Panc1 (cell line): ENCODE data around the gene NCAM2. TPM values are rescaled to one million over a fixed set of nuclear protein-coding genes. Genes with fewer than 3 reads are reported as not detected.

ENCODE experiments used
- ATAC-seq: fragments of 200-7000 bp; cut with Tn5 transposase; 2 replicates; pipeline ENCODE4 v1.9.1; 2020; ENCODE audit warnings: mild to moderate bottlenecking, moderate library complexity
- BruUV-seq: library from RNA; stranded (reverse); fragments of 400-500 nt; replicated peaks from 2 replicates; lab custom pipeline; 2021; lab: Mats Ljungman, UMichigan
- CTCF ChIA-PET: fragments of 300-600 bp; sonication (Branson Sonifier 250); formaldehyde crosslinking; loops from one replicate; lab custom pipeline; 2022; ENCODE audit warnings: antibody characterized with exemption; lab: Charles Lee
- POLR2A ChIA-PET: fragments of 300-600 bp; sonication (Branson Sonifier 250); formaldehyde crosslinking; loops from one replicate; lab custom pipeline; 2022; ENCODE audit warnings: antibody characterized with exemption; lab: Charles Lee
- DNase-seq: peaks from one replicate; pipeline ENCODE4 v3.0.0-alpha.2; 2010; ENCODE audit warnings: low read depth, low spot score
- H3K27ac ChIP-seq: 2 replicates; pipeline ENCODE4 v1.5.1; 2011; ENCODE audit warnings: mild to moderate bottlenecking, low read length, inconsistent platforms
- H3K27me3 ChIP-seq: fragments of 200-500 bp; sonication (Bioruptor generic); 2 replicates; pipeline ENCODE4 v1.6.0; 2014; ENCODE audit warnings: low read length, inconsistent platforms; ENCODE audit not compliant: control insufficient read depth, insufficient read depth
- H3K36me3 ChIP-seq: fragments of 200-500 bp; sonication (Bioruptor generic); 2 replicates; pipeline ENCODE4 v1.5.1; 2014; ENCODE audit warnings: inconsistent platforms, mild to moderate bottlenecking, low read length, moderate library complexity; ENCODE audit not compliant: control insufficient read depth, insufficient read depth
- H3K4me1 ChIP-seq: 2 replicates; pipeline ENCODE4 v1.5.1; 2011; ENCODE audit warnings: inconsistent platforms, mild to moderate bottlenecking, low read length, moderate library complexity; ENCODE audit not compliant: control insufficient read depth, insufficient read depth
- H3K4me3 ChIP-seq, 2 experiments: 2 replicates each; pipeline ENCODE4 v1.5.1; 2011 to 2012; ENCODE audit warnings: low read depth in 2 of 2, low read length in 2 of 2, mild to moderate bottlenecking in 2 of 2, inconsistent platforms in 1 of 2, moderate library complexity in 1 of 2
- H3K9me3 ChIP-seq: fragments of 200-500 bp; sonication (Bioruptor generic); 2 replicates; pipeline ENCODE4 v1.5.1; 2014; ENCODE audit warnings: low read depth, mild to moderate bottlenecking, inconsistent platforms, low read length, moderate library complexity; ENCODE audit not compliant: control insufficient read depth, insufficient read depth
- CTCF ChIP-seq: fragments of 450-650 bp; IDR thresholded peaks from 2 replicates; pipeline ENCODE4 v1.5.1; 2017; ENCODE audit warnings: mild to moderate bottlenecking
- POLR2AphosphoS5 ChIP-seq: IDR thresholded peaks from 2 replicates; pipeline ENCODE4 v1.6.1; 2012; ENCODE audit warnings: mild to moderate bottlenecking, low read depth, low read length, moderate library complexity
- SIN3A ChIP-seq: IDR thresholded peaks from 2 replicates; pipeline ENCODE4 v1.6.1; 2012; ENCODE audit warnings: low read depth, mild to moderate bottlenecking, low read length, moderate library complexity, borderline replicate concordance; ENCODE audit not compliant: insufficient read depth
- TCF7L2 ChIP-seq: IDR thresholded peaks from 2 replicates; pipeline ENCODE4 v1.6.1; 2011; ENCODE audit warnings: mild to moderate bottlenecking, low read depth, low read length, inconsistent platforms
- in situ Hi-C: cut with HindIII; loops from 2 replicates; pipeline ENCODE4 v1.10.0; 2016; ENCODE audit warnings: low sequenced_read_pairs, low pct_unique_long_range_greater_than_20kb
- intact Hi-C: fragments of 100-400 bp; cut with micrococcal nuclease; formaldehyde crosslinking; loops from one replicate; pipeline ENCODE4 v1.10.0; 2022; ENCODE audit not compliant: unreplicated experiment
- total RNA-seq: library from RNA; stranded (reverse); gene quantifications from one replicate; pipeline ENCODE4 v1.2.1, GENCODE V29; 2021; ENCODE audit not compliant: unreplicated experiment
- TF ChIP-seq, protein P1 (sequence below), 2 experiments: IDR thresholded peaks; 2 replicates each; pipeline ENCODE4 v1.6.1; 2011 to 2012; ENCODE audit warnings: low read depth in 2 of 2, control low read depth in 1 of 2, low read length in 1 of 2, mild to moderate bottlenecking in 1 of 2, moderate library complexity in 1 of 2; ENCODE audit not compliant: insufficient read depth in 1 of 2

NCAM2 gene
- total RNA-seq, 1 experiment from 2014 or later: 2.2 TPM

DNA sequence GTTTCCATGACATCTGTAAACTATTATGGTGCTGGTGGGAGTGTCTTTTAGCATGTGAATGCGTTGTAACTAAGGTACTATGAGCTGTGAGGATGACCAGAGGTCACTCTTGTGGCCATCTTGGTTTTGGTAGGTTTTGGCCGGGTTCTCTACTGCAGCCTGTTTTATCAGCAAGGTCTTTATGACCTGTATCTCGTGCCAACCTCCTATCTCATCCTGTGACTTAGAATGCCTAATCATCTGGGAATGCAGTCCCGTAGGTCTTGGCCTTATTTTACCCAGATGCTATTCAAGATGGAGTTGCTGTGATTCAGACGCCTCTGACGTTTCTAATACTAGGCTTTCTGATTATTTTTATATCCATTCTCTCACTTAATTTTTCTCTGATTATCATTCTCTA, 9.4 kb downstream of the NCAM2 start:
- no peak for DNase-seq
- no peaks in the 10 kb centered on the region for H3K9me3 ChIP-seq
- BruUV-seq: no TSS peak
- H3K4me3 ChIP-seq: no peak overlapping the region
- H3K27me3 ChIP-seq: no peaks in the 10 kb centered on the region
- no peak overlapping the region for H3K27ac ChIP-seq
- no peaks in the 10 kb centered on the region for H3K4me1 ChIP-seq
- TF ChIP-seq CTCF (no peak), POLR2AphosphoS5 (no peak), TCF7L2 (no peak), SIN3A (no peak)
- TF ChIP-seq, protein P1, sequence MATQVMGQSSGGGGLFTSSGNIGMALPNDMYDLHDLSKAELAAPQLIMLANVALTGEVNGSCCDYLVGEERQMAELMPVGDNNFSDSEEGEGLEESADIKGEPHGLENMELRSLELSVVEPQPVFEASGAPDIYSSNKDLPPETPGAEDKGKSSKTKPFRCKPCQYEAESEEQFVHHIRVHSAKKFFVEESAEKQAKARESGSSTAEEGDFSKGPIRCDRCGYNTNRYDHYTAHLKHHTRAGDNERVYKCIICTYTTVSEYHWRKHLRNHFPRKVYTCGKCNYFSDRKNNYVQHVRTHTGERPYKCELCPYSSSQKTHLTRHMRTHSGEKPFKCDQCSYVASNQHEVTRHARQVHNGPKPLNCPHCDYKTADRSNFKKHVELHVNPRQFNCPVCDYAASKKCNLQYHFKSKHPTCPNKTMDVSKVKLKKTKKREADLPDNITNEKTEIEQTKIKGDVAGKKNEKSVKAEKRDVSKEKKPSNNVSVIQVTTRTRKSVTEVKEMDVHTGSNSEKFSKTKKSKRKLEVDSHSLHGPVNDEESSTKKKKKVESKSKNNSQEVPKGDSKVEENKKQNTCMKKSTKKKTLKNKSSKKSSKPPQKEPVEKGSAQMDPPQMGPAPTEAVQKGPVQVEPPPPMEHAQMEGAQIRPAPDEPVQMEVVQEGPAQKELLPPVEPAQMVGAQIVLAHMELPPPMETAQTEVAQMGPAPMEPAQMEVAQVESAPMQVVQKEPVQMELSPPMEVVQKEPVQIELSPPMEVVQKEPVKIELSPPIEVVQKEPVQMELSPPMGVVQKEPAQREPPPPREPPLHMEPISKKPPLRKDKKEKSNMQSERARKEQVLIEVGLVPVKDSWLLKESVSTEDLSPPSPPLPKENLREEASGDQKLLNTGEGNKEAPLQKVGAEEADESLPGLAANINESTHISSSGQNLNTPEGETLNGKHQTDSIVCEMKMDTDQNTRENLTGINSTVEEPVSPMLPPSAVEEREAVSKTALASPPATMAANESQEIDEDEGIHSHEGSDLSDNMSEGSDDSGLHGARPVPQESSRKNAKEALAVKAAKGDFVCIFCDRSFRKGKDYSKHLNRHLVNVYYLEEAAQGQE (IDR thresholded peaks at IDR 0.05; ENCODE audit: insufficient read depth in 1 of 2, low read depth in 2 of 2, low read length in 1 of 2): no peak
- no peaks in the 10 kb centered on the region for H3K36me3 ChIP-seq
- intact Hi-C loops: loop anchor here (10.0 kb wide), 1 partner anchor 367 kb away; no protein-coding TSS in a partner anchor
- CTCF ChIA-PET: no interaction called here
- in situ Hi-C loops: no loop called here
- ATAC-seq: no peak
- POLR2A ChIA-PET: no interaction called here

GRCh38 chr21:21010228-21010627, 12.0 kb downstream of the NCAM2 start:
- no peak overlapping the region for H3K27ac ChIP-seq
- no peaks in the 10 kb centered on the region for H3K9me3 ChIP-seq
- ATAC-seq (no peak), DNase-seq (no peak)
- ChIA-PET POLR2A (no interaction called here), CTCF (no interaction called here)
- intact Hi-C loops (loop anchor here (10.0 kb wide), 1 partner anchor 95 kb away; no protein-coding TSS in a partner anchor), in situ Hi-C loops (no loop called here)
- BruUV-seq: no TSS peak
- TF ChIP-seq, protein P1 (IDR thresholded peaks at IDR 0.05; ENCODE audit: insufficient read depth in 1 of 2, low read depth in 2 of 2, low read length in 1 of 2): no peak
- H3K27me3 ChIP-seq: no peaks in the 10 kb centered on the region
- no peaks in the 10 kb centered on the region for H3K4me1 ChIP-seq
- no peak overlapping the region for H3K4me3 ChIP-seq
- no peaks in the 10 kb centered on the region for H3K36me3 ChIP-seq
